HG03354 (cell line): Measurements from ENCODE around the gene CCDC116.
"Not testable (repeated sequence)": the region's sequence is repeated elsewhere in the genome, so short reads cannot be mapped to it uniquely, and the experiment has no call there.

Experiments
- ATAC-seq: cut with Tn5 transposase; IDR thresholded peaks from one replicate; pipeline ENCODE4 v1.9.1; 2021; ENCODE audit warnings: mild to moderate bottlenecking; ENCODE audit not compliant: unreplicated experiment, poor library complexity, severe bottlenecking

CCDC116 gene

DNA sequence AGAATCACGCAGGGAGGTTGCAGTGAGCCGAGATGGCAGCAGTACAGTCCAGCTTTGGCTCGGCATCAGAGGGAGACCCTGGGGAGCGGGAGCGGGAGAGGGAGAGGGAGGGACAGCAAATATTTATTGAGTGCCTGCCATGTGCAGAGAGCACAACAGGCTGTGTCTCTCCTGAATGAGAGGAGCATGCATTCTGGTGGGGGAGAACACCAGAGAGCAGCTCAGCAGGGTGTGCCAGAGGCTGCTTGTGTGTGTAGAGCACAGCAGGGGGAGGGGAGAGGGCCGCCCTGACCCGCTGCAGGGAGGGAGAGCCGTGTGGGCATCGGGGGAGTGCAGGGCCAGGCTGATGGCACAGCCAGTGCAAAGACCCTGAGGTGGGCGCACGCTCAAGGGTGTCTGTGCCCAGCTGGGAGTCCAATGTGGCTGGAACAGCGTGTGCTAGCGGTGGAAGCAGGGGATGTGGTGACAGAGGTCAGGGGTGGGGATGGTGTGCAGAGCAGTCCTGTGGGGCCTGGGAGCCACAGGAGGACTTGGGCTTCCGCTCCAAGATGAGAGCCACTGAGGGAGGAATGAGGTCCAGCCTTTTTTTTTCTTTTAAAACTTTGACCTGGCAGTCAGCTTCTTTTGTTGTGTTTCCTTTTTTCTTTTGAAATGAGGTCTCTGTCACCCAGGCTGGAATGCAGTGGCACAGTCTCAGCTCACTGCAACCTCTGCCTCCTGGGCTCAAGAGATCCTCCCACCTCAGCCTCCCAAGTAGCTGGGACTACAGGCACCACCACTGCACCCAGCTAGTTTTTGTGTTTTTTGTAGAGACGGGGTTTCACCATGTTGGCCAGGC, 45.3 kb downstream of the CCDC116 start:
- no peak for ATAC-seq

- not testable (repeated sequence) for ATAC-seq
These were observed 46.3 kb downstream of the CCDC116 start for GRCh38 chr22:21678842-21679241.

GRCh38 chr22:21679383-21679782, 46.8 kb downstream of the CCDC116 start:
- no peak for ATAC-seq

GRCh38 chr22:21680830-21681565, 48.4 kb downstream of the CCDC116 start:
- no peak for ATAC-seq

- no peak for ATAC-seq
These were observed 49.2 kb downstream of the CCDC116 start for GRCh38 chr22:21681566-21682370.

GRCh38 chr22:21682385-21683175, 50.0 kb downstream of the CCDC116 start:
- no peak for ATAC-seq

- no peak for ATAC-seq
These were observed 50.8 kb downstream of the CCDC116 start for GRCh38 chr22:21683401-21683811.

- ATAC-seq = no peak
These were observed 52.1 kb downstream of the CCDC116 start for GRCh38 chr22:21684492-21685163.

- no peak for ATAC-seq
These were observed 52.6 kb downstream of the CCDC116 start for GRCh38 chr22:21685164-21685513.

GRCh38 chr22:21686193-21686608, 53.6 kb downstream of the CCDC116 start:
- ATAC-seq = no peak
